ENCODE results near the gene TMEM168.
"Not testable (repeated sequence)": the region's sequence is repeated elsewhere in the genome, so short reads cannot be mapped to it uniquely, and the experiment has no call there.

Gene TMEM168

DNA sequence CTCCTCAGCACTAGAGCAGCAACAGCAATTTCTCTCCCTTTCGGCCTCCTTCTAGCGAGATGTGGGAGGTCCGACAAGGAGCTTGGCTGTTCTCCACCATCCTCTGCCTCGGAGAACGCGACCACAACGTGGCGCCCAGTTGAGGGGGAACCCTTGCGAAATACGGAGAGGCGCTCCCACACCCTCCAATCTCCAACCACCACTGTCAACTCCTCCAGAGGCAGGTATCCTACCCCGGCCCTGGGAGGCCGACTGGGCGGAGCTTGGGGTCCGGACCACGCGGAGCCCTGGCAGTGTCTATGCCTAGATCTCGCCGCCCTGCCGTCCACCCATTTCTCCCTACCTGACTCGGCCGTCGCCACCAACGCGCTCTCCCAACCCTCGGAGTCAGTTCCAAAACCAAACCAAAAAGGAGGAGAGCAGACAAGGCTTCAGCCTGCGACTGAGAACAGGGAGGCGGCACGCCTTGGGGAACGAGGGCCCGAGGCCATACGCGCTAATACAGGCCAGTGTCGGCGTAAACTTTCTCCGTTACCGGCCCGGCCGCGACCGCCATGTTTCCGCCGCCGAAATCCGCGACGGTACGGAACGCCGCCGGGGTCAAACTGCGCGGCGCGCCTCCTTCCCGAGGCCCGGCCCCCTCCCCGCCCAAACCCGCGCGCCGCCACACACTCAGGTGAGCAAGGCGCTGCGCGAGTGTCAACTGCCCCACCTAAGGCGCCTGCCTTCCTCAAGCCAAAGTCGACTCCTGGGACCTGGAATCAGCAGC is at the start of gene TMEM168:
Gene TMEM168, minus strand, starts transcription at position 577 of the 769 bp plus-strand sequence. CDS start 5,568 bp downstream, outside the sequence.
- no peaks in the 10 kb centered on the region for H3K36me3 ChIP-seq (ENCODE audit: insufficient read depth, insufficient read length, low read length)
- H3K9ac ChIP-seq (ENCODE audit: insufficient read length, low read depth): peak within 1 kb of the TSS; percentile 93
- peak within 1 kb of the TSS; percentile 84 for H3K4me3 ChIP-seq (ENCODE audit: insufficient read length, low read depth)
- H3K4me1 ChIP-seq (ENCODE audit: insufficient read depth, insufficient read length): peaks cover 2% of the 10 kb centered on the region
- no peak for TF ChIP-seq ZNF274 (IDR thresholded peaks at IDR 0.05; ENCODE audit: low read depth, low read length)
- peak; percentile 59 for TF ChIP-seq YY1 (IDR thresholded peaks at IDR 0.05; ENCODE audit: insufficient read depth, insufficient read length)
- H3K9me3 ChIP-seq (ENCODE audit: insufficient read depth, low read length): no peaks in the 10 kb centered on the region
- no peaks in the 10 kb centered on the region for H3K27me3 ChIP-seq (ENCODE audit: insufficient read depth, insufficient read length)
- peak; percentile 57 for DNase-seq (ENCODE audit: low read depth, low spot score)

GRCh38 chr7:112835928-112836327 is 45.7 kb upstream of the TMEM168 start:
- not testable (repeated sequence) for H3K36me3 ChIP-seq (ENCODE audit: insufficient read depth, insufficient read length, low read length); DNase-seq (ENCODE audit: low read depth, low spot score); H3K9ac ChIP-seq (ENCODE audit: insufficient read length, low read depth); H3K4me3 ChIP-seq (ENCODE audit: insufficient read length, low read depth); H3K4me1 ChIP-seq (ENCODE audit: insufficient read depth, insufficient read length); H3K9me3 ChIP-seq (ENCODE audit: insufficient read depth, low read length); H3K27me3 ChIP-seq (ENCODE audit: insufficient read depth, insufficient read length)

GRCh38 chr7:112833082-112833481 is 42.9 kb upstream of the TMEM168 start:
- H3K4me3 ChIP-seq (ENCODE audit: insufficient read length, low read depth): no peak overlapping the region
- no peaks in the 10 kb centered on the region for H3K36me3 ChIP-seq (ENCODE audit: insufficient read depth, insufficient read length, low read length)

DNA sequence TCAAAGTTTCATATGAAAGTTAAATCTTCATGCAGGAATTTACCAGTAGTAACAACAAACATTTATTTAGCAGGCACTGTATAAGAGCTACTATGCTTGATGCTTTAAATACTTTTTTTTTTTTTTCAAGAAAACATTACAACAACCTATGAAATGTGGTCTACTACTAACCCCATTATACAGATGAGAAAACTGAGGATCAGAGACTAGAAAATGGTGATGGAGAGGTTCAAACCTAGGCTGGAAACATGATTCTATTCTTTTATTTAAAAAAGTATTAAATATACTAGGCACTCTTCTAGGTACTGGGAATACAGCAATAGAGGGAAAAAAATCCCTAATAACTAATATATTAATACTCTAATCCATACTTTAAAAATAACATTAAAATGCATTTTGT is 40.6 kb upstream of the TMEM168 start:
- TF ChIP-seq YY1 (IDR thresholded peaks at IDR 0.05; ENCODE audit: insufficient read depth, insufficient read length): no peak
- TF ChIP-seq SUZ12 (IDR thresholded peaks at IDR 0.05; ENCODE audit: extremely low read depth, insufficient read depth, insufficient read length): no peak
- TF ChIP-seq ZNF274 (IDR thresholded peaks at IDR 0.05; ENCODE audit: low read depth, low read length): no peak
- peaks cover 5% of the 10 kb centered on the region; the same call in 1 of the 2 replicates for H3K9me3 ChIP-seq (ENCODE audit: insufficient read depth, low read length)
- DNase-seq (ENCODE audit: low read depth, low spot score): no peak
- no peaks in the 10 kb centered on the region for H3K36me3 ChIP-seq (ENCODE audit: insufficient read depth, insufficient read length, low read length)
- H3K4me3 ChIP-seq (ENCODE audit: insufficient read length, low read depth): no peak overlapping the region
- H3K4me1 ChIP-seq (ENCODE audit: insufficient read depth, insufficient read length): no peaks in the 10 kb centered on the region
- no peaks in the 10 kb centered on the region for H3K27me3 ChIP-seq (ENCODE audit: insufficient read depth, insufficient read length)
- no peak overlapping the region for H3K9ac ChIP-seq (ENCODE audit: insufficient read length, low read depth)

More at GRCh38 chr7:112833082-112833481, 42.9 kb upstream of the TMEM168 start:
- Histone ChIP-seq H3K9ac (ENCODE audit: insufficient read length, low read depth) (no peak overlapping the region), H3K27me3 (ENCODE audit: insufficient read depth, insufficient read length) (no peaks in the 10 kb centered on the region), H3K4me1 (ENCODE audit: insufficient read depth, insufficient read length) (no peaks in the 10 kb centered on the region), H3K9me3 (ENCODE audit: insufficient read depth, low read length) (peaks cover 5% of the 10 kb centered on the region; the same call in 1 of the 2 replicates)
- TF ChIP-seq SUZ12 (IDR thresholded peaks at IDR 0.05; ENCODE audit: extremely low read depth, insufficient read depth, insufficient read length): no peak
- TF ChIP-seq YY1 (IDR thresholded peaks at IDR 0.05; ENCODE audit: insufficient read depth, insufficient read length): no peak
- no peak for TF ChIP-seq ZNF274 (IDR thresholded peaks at IDR 0.05; ENCODE audit: low read depth, low read length)
- no peak for DNase-seq (ENCODE audit: low read depth, low spot score)

DNA sequence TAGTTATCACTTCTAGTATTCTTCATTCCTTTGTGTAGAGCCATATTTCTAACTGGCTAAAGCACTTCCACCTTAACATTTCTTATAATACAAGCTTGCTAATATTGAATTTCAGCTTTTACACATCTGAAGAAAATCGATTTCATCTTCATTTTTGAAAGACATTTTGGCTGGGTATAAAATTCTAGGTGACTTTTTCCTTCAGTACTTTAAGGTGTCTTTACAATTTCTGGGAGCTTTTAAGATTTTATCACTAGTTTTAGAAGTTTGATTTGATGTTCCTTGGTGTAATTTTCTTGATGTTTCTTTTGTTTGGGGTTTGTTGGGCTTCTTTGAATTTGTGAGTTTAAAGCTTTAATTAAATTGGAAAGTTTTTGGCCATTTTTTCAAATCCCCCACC is 38.5 kb upstream of the TMEM168 start:
- TF ChIP-seq YY1 (IDR thresholded peaks at IDR 0.05; ENCODE audit: insufficient read depth, insufficient read length) (no peak), ZNF274 (IDR thresholded peaks at IDR 0.05; ENCODE audit: low read depth, low read length) (no peak), SUZ12 (IDR thresholded peaks at IDR 0.05; ENCODE audit: extremely low read depth, insufficient read depth, insufficient read length) (no peak)
- H3K9me3 ChIP-seq (ENCODE audit: insufficient read depth, low read length): peaks cover 5% of the 10 kb centered on the region; the same call in 1 of the 2 replicates
- H3K27me3 ChIP-seq (ENCODE audit: insufficient read depth, insufficient read length): no peaks in the 10 kb centered on the region
- H3K36me3 ChIP-seq (ENCODE audit: insufficient read depth, insufficient read length, low read length): no peaks in the 10 kb centered on the region
- H3K9ac ChIP-seq (ENCODE audit: insufficient read length, low read depth): no peak overlapping the region
- H3K4me3 ChIP-seq (ENCODE audit: insufficient read length, low read depth): no peak overlapping the region
- H3K4me1 ChIP-seq (ENCODE audit: insufficient read depth, insufficient read length): no peaks in the 10 kb centered on the region
- DNase-seq (ENCODE audit: low read depth, low spot score): no peak

DNA sequence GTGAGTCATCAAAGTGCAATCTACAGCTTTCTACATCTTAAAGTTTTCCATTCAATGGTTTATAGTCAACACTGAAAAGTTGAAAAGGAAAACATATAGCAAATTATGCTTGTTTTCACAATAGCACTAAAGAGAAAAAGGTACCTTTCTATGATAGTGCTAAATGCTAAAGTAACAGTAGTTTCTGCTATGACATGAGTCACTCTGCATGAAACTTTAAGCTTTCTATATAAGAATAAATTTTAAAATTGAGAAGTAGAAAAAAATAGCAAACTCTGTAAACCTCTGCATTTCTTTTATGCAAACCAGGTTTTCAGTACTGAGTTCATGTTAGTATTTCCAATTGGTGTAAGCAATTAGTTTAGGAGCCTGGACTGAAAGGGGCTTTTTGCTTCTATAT is 31.2 kb upstream of the TMEM168 start:
- Histone ChIP-seq H3K4me1 (ENCODE audit: insufficient read depth, insufficient read length) (no peaks in the 10 kb centered on the region), H3K4me3 (ENCODE audit: insufficient read length, low read depth) (no peak overlapping the region), H3K27me3 (ENCODE audit: insufficient read depth, insufficient read length) (no peaks in the 10 kb centered on the region), H3K9me3 (ENCODE audit: insufficient read depth, low read length) (no peaks in the 10 kb centered on the region), H3K9ac (ENCODE audit: insufficient read length, low read depth) (no peak overlapping the region), H3K36me3 (ENCODE audit: insufficient read depth, insufficient read length, low read length) (no peaks in the 10 kb centered on the region)
- no peak for DNase-seq (ENCODE audit: low read depth, low spot score)
- TF ChIP-seq SUZ12 (IDR thresholded peaks at IDR 0.05; ENCODE audit: extremely low read depth, insufficient read depth, insufficient read length): no peak
- TF ChIP-seq ZNF274 (IDR thresholded peaks at IDR 0.05; ENCODE audit: low read depth, low read length): no peak
- TF ChIP-seq YY1 (IDR thresholded peaks at IDR 0.05; ENCODE audit: insufficient read depth, insufficient read length): no peak

GRCh38 chr7:112819536-112819935 is 29.3 kb upstream of the TMEM168 start:
- no peak for TF ChIP-seq YY1 (IDR thresholded peaks at IDR 0.05; ENCODE audit: insufficient read depth, insufficient read length)
- H3K36me3 ChIP-seq (ENCODE audit: insufficient read depth, insufficient read length, low read length): no peaks in the 10 kb centered on the region
- H3K4me3 ChIP-seq (ENCODE audit: insufficient read length, low read depth): no peak overlapping the region
- H3K9ac ChIP-seq (ENCODE audit: insufficient read length, low read depth): no peak overlapping the region
- H3K27me3 ChIP-seq (ENCODE audit: insufficient read depth, insufficient read length): no peaks in the 10 kb centered on the region
- DNase-seq (ENCODE audit: low read depth, low spot score): no peak
- no peaks in the 10 kb centered on the region for H3K9me3 ChIP-seq (ENCODE audit: insufficient read depth, low read length)
- H3K4me1 ChIP-seq (ENCODE audit: insufficient read depth, insufficient read length): no peaks in the 10 kb centered on the region
